Hematopoietic multipotent progenitor cell treated with erythropoietin and hydrocortisone succinate and interleukin-3 and kit ligand, for 17 days (in vitro differentiated cells): ENCODE data around the gene TBL1XR1.
"Not testable (repeated sequence)": the region's sequence is repeated elsewhere in the genome, so short reads cannot be mapped to it uniquely, and the experiment has no call there.

Source experiments
- DNase-seq: peaks from one replicate; pipeline ENCODE4 v3.0.0-alpha.2; 2015; ENCODE audit warnings: low spot score

The TBL1XR1 gene

GRCh38 chr3:177026505-177027277, 170.6 kb downstream of the TBL1XR1 start:
- no peak for DNase-seq

DNA sequence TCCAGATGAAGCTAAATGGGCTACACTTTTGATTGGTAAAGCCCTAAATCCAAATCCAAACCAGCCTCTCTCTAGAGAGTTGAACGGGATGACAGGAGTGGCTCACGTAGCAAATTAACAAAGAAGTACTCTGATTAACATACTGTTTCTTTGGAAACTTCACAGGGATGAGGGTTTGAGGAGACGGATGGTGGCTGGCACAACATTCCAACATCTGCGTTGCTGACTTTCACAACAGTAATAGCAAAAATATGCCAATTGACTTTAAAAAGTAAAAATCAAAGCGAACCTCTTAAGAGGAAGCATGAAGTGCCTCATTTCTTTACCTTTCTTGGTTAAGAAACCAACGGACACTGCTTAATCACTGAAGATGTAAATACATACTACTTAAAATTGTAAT, 181.4 kb downstream of the TBL1XR1 start:
- DNase-seq = no peak

DNA sequence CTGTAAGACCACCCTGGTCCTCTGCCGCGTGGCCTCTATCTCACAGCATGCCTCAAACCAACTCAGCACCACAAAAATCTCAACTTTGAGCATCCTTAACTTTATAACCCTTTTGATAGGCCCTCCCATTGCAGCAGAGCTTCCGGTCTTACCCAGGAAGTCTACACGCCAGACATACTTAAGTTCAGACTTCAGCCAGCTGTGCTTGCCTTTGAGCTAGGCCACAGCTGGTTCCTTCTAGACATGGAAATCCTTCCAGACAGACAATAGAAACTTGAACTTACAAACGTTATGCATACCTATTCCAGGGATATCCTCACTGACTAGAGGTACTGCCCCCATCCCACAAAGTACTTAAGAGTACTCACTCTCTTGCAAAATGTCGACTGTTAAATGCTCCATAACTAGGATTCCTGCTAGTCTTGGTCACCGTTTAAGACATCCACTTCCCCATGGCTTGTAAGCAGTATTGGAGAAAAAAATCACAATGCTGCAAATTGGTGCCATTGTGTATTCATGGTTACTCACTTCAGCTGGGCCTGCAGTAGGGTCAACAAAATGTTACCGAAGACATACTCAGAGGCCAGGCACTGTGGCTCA, 183.5 kb downstream of the TBL1XR1 start:
- no peak for DNase-seq

- DNase-seq = no peak
Observed at GRCh38 chr3:177005718-177006405, 191.4 kb downstream of the TBL1XR1 start.

GRCh38 chr3:177000159-177000558, 197.1 kb downstream of the TBL1XR1 start:
- not testable (repeated sequence) for DNase-seq

DNA sequence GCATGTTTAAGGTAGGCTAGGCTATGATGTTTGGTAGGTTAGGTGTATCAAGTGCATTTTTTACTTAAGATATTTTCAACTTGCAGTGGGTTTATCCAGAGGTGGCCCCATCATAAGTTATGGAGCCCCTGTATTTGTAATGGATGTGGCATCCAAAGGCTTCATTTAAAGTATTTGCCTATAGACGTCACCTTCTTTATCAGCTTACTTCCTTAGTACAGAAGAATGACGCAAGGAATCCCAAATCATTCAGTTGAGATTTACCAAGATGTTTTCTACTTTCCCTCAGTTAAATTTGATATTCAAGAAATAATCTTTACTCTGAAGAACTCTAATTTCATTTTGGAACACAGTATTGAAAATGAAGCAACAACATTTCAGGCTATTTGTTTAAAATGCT, 201.3 kb downstream of the TBL1XR1 start:
- DNase-seq = no peak

- DNase-seq = no peak
Observed at GRCh38 chr3:176994891-176995781, 202.1 kb downstream of the TBL1XR1 start.

GRCh38 chr3:176994393-176994792, 202.9 kb downstream of the TBL1XR1 start:
- no peak for DNase-seq

DNA sequence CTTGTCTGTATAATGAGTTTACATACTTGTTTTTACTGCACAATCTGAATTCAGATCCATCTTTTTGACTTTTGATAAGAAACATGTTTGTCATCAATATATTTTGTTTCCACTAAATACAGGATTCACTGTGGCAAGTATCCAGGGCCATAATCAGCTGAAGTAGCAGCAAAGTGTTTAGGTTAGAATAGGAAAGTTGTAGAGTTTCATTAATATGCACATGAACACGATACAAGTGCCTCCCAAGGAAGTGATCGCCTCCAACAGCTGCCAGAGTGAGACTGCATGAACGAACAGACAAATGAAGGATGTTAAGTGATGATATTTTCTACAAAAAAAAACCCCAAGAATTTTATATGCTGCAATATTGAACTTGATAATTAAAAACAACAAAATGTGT, 204.3 kb downstream of the TBL1XR1 start:
- DNase-seq = no peak

DNA sequence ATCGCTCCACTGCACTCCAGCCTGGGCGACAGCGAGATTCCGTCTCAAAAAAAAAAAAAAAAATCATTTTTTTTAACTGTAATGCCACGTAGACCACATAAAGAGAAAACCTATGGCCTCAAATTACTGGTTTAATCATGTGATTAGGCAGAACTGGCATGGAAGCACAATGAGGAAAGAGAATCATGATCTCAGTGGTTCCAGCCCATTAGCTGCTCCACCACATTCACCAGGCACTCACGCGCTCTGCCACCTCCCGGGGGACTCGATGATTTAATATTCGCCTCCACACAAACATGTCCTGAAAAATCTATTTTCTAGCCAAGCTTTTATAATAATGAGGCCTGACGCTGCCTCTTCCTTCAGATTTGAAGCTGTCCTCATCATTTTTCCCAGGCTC, 204.7 kb downstream of the TBL1XR1 start:
- DNase-seq = no peak

- no peak for DNase-seq
Observed at GRCh38 chr3:176988795-176989194, 208.5 kb downstream of the TBL1XR1 start.

- DNase-seq = no peak
Observed at GRCh38 chr3:176987901-176988650, 209.2 kb downstream of the TBL1XR1 start.

DNA sequence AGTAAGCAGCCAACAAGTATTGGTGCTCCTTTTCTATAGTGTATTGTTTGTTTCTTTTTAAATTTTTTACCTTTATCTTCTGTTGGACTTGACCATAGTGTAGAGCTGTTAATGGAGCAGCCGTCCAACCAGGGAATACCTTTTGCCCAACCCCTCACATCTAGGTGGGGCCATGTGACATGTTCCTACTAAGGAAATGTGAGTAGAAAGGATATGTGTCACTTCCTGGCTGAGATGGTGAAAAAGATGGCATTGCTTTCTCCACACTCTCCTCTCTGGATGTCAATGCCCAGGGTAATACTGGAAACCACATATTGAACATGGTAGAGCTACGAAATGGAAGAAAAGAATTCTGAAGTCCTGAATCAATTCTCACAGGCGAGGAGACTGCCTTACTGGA, 218.8 kb downstream of the TBL1XR1 start:
- no peak for DNase-seq

- no peak for DNase-seq
Observed at GRCh38 chr3:176977331-176977730, 220.0 kb downstream of the TBL1XR1 start.

- DNase-seq = no peak
Observed at GRCh38 chr3:176976586-176976985, 220.7 kb downstream of the TBL1XR1 start.

DNA sequence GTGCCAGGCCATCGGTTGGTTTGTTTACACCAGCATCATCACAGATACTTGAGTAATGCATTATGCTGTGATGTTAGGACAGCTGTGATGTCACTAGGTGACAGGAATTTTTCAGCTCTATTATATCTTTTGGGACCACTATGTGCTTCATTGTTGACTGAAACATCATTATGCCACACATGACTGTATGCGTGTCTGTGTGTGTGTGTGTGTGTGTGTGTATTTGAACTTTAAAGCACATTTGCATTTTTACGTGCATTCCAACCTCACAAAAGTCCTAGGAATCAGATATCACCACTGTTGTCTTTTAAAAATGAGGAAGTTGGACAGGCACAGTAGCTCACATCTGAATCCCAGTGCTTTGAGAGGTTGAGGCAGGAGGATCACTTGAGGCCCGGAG, 223.0 kb downstream of the TBL1XR1 start:
- no peak for DNase-seq

GRCh38 chr3:176971613-176972174, 225.6 kb downstream of the TBL1XR1 start:
- no peak for DNase-seq

DNA sequence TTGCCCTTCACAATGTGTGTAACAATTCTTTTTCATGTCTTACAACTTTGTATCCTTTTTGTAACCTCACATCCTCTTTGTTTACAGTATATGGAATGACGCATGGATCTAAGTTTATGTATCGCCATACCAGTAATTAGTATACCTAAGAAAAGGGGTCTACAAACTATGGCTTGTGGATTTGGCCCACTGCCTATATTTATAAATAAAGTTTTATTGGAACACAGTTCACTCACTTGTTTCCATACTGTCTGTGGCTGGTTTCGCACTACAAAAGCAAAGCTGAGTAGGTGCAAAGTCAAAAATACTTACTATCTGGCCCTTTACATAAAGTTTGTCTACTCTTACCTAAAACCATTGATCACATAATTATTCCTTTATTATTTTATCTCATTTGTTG, 226.5 kb downstream of the TBL1XR1 start:
- DNase-seq = no peak

DNA sequence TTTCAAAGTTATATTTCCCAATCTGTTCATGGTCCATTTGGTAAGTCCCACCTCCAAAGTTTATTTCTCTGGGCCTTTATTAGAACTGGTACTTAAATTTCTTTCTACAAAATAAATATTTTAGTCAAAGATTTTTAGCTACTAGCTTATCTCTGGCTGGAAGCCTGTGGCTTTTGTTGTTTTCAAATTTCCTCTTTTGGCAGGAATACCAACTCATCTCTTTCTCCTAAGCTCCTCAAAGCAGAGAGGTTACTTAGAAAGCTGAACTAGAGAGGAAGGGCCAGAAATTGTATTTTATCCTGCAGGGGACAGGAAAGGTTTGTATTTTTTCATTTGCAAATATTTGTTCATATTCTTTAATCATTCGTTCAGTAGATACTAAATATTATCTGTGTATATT, 227.8 kb downstream of the TBL1XR1 start:
- no peak for DNase-seq
